Activated T-cell treated with anti-CD3 and anti-CD28 coated beads for 24 hours (primary cell): Measurements from ENCODE around the gene CR1L.
"Not testable (repeated sequence)": the region's sequence is repeated elsewhere in the genome, so short reads cannot be mapped to it uniquely, and the experiment has no call there.

Experiments used
- DNase-seq: peaks from one replicate; pipeline ENCODE4 v3.0.0-alpha.2; 2020; ENCODE audit warnings: low read depth

The CR1L gene

GRCh38 chr1:207682872-207683434 is 38.0 kb downstream of the CR1L start:
- not testable (repeated sequence) for DNase-seq

- not testable (repeated sequence) for DNase-seq
Measured at GRCh38 chr1:207690551-207690950, 45.6 kb downstream of the CR1L start.

- no peak for DNase-seq
Measured at GRCh38 chr1:207691010-207691409, 46.1 kb downstream of the CR1L start.

- DNase-seq: no peak
Measured at GRCh38 chr1:207691841-207692240, 46.9 kb downstream of the CR1L start.

- DNase-seq: not testable (repeated sequence)
Measured at GRCh38 chr1:207692291-207692690, 47.4 kb downstream of the CR1L start.

- DNase-seq: no peak
Measured at GRCh38 chr1:207695891-207696290, 51.0 kb downstream of the CR1L start.

GRCh38 chr1:207698822-207699483 is 54.0 kb downstream of the CR1L start:
- DNase-seq: peak; percentile 14

GRCh38 chr1:207702317-207702716 is 57.4 kb downstream of the CR1L start:
- no peak for DNase-seq

GRCh38 chr1:207703712-207704111 is 58.8 kb downstream of the CR1L start:
- no peak for DNase-seq

- not testable (repeated sequence) for DNase-seq
Measured at GRCh38 chr1:207708004-207708403, 63.1 kb downstream of the CR1L start.

- DNase-seq: no peak
Measured at GRCh38 chr1:207711285-207711684, 66.4 kb downstream of the CR1L start.

GRCh38 chr1:207712701-207713100 is 67.8 kb downstream of the CR1L start:
- not testable (repeated sequence) for DNase-seq

GRCh38 chr1:207713529-207713928 is 68.6 kb downstream of the CR1L start:
- no peak for DNase-seq

- DNase-seq: no peak
Measured at GRCh38 chr1:207719234-207719633, 74.3 kb downstream of the CR1L start.

- DNase-seq: not testable (repeated sequence)
Measured at GRCh38 chr1:207728200-207728858, 83.4 kb downstream of the CR1L start.

- not testable (repeated sequence) for DNase-seq
Measured at GRCh38 chr1:207737503-207738157, 92.7 kb downstream of the CR1L start.

- DNase-seq: not testable (repeated sequence)
Measured at GRCh38 chr1:207738158-207738659, 93.3 kb downstream of the CR1L start.

GRCh38 chr1:207740207-207740606 is 95.3 kb downstream of the CR1L start:
- no peak for DNase-seq

- DNase-seq: no peak
Measured at GRCh38 chr1:207742850-207743555, 98.1 kb downstream of the CR1L start.

GRCh38 chr1:207744000-207744534 is 99.1 kb downstream of the CR1L start:
- DNase-seq: no peak

GRCh38 chr1:207745285-207745684 is 100.4 kb downstream of the CR1L start:
- no peak for DNase-seq
